ENCODE measurements around the gene SLC1A6. TPM values are rescaled to one million over a fixed set of nuclear protein-coding genes. Genes with fewer than 3 reads are reported as not detected.

The SLC1A6 gene
- total and polyA plus RNA-seq, 2 donors (not counting 1 experiment from before 2014, with no cell fraction given) = 0.25 TPM; not detected in 1

DNA sequence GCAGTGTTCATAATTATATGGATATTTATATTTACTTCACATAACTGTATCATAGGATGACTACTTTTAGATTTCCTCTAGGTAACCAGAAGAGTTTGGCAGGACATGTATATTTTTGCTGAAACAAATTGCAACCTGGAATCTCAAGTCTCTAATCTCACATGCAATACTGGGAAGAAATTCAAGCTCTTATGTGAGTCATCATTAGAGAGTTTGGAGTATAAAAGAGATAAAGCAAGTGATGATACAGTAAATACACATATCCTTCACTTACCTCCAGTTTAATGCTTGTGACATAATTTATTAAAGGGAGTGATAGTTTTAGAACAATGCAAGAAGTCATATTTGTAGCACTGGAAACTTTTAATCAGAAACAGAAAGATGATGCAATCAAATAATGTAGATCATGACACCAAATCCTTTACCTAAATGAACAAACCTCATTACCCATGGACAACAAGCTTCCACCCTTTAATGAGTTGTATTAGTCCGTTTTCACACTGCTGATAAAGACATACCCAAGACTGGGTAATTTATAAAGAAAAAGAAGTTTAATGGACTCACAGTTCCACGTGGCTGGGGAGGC is 77.9 kb downstream of the SLC1A6 start:
- DNase-seq (no peak), ATAC-seq (ENCODE audit: low read depth) (no peak)
- peaks cover 7% of the 10 kb centered on the region for H3K4me1 Mint-ChIP-seq
- H3K9me3 ChIP-seq (ENCODE audit: control extremely low read depth in 1 of 3, control insufficient read depth in 2 of 3, insufficient read depth in 1 of 3, low read length in 2 of 3) = no peaks in the 10 kb centered on the region
- no peaks in the 10 kb centered on the region for H3K9me3 Mint-ChIP-seq (ENCODE audit: insufficient read depth)
- H3K79me2 ChIP-seq (ENCODE audit: control insufficient read depth, insufficient read depth, low read length) = no peaks in the 10 kb centered on the region
- intact Hi-C loops (cut with micrococcal nuclease) = no loop called here
- peaks cover 0 to 3% (median 0%) of the 10 kb centered on the region in 4 experiments for H3K27me3 ChIP-seq (replicated peaks in 1 of 4; ENCODE audit: control extremely low read depth in 1 of 4, control insufficient read depth in 3 of 4, insufficient read depth in 4 of 4, low read length in 3 of 4)
- no peak overlapping the region for H3K27ac ChIP-seq (ENCODE audit: low read length in 2 of 2)
- WGBS (ENCODE audit: insufficient coverage) = 40% methylated on average over 1 of the region's 2 CpGs
- no peak overlapping the region for H3K4me2 ChIP-seq (replicated peaks; ENCODE audit: low read depth, low read length, poor library complexity, severe bottlenecking)
- no peak overlapping the region for H3K27ac Mint-ChIP-seq
- H3K36me3 ChIP-seq (replicated peaks in 1 of 2; ENCODE audit: control extremely low read depth in 1 of 2, control insufficient read depth in 1 of 2, extremely low read depth in 1 of 2, insufficient read depth in 2 of 2, low read length in 1 of 2) = no peaks in the 10 kb centered on the region
- H3K4me3 Mint-ChIP-seq = no peak overlapping the region
- no peak overlapping the region for H3K9ac ChIP-seq (ENCODE audit: low read length)
- ChIA-PET POLR2A (no interaction called here), CTCF (no interaction called here)
- no peak overlapping the region for H2AFZ ChIP-seq (ENCODE audit: insufficient read depth, low read depth, low read length, poor library complexity, severe bottlenecking)
- no peak overlapping the region for H3K4me3 ChIP-seq (ENCODE audit: control extremely low read depth in 1 of 5, extremely low read depth in 1 of 5, insufficient read depth in 1 of 5, low read depth in 2 of 5, low read length in 4 of 5)
- no peaks in the 10 kb centered on the region for H3K4me1 ChIP-seq (ENCODE audit: control insufficient read depth in 2 of 2, insufficient read depth in 2 of 2, low read length in 2 of 2)
- TF ChIP-seq EZH2 (IDR thresholded peaks at IDR 0.05; ENCODE audit: borderline replicate concordance, insufficient read depth, low read depth, low read length, poor library complexity, severe bottlenecking) (no peak), CTCF (IDR thresholded peaks at IDR 0.05) (no peak)
- H4K20me1 ChIP-seq (ENCODE audit: control insufficient read depth, insufficient read depth, low read length, poor library complexity, severe bottlenecking) = no peaks in the 10 kb centered on the region
- peaks cover 58% of the 10 kb centered on the region for H3K27me3 Mint-ChIP-seq

Other genes starting within 250 kb of the SLC1A6 start
- gene ADGRE2, start 201.3 kb downstream of the SLC1A6 start, total RNA-seq = 0.89 and 1.7 TPM in 2 replicates
- gene ADGRE2, start 201.3 kb downstream of the SLC1A6 start, polyA plus RNA-seq = 0.52 and 1.1 TPM in 2 replicates
- not detected in 2 replicates for gene OR7A5, start 144.7 kb downstream of the SLC1A6 start, total RNA-seq
- not detected in 2 replicates for gene OR7A5, start 144.7 kb downstream of the SLC1A6 start, polyA plus RNA-seq
- gene OR7C1, start 144.7 kb downstream of the SLC1A6 start, total RNA-seq = not detected in 2 replicates
- not detected in 2 replicates for gene OR7C1, start 144.7 kb downstream of the SLC1A6 start, polyA plus RNA-seq
- not detected in 2 replicates for gene OR7A10, start 130.9 kb downstream of the SLC1A6 start, total RNA-seq
- not detected in 2 replicates for gene OR7A10, start 130.9 kb downstream of the SLC1A6 start, polyA plus RNA-seq
- not detected in 2 replicates for gene OR7A17, start 93.7 kb downstream of the SLC1A6 start, total RNA-seq
- gene OR7A17, start 93.7 kb downstream of the SLC1A6 start, polyA plus RNA-seq = not detected in 2 replicates
- gene OR7C2, start 38.4 kb downstream of the SLC1A6 start, total RNA-seq = not detected in 2 replicates
- gene OR7C2, start 38.4 kb downstream of the SLC1A6 start, polyA plus RNA-seq = not detected in 2 replicates
- not detected in 2 replicates for gene CASP14, start 69.6 kb upstream of the SLC1A6 start, total RNA-seq
- gene CASP14, start 69.6 kb upstream of the SLC1A6 start, polyA plus RNA-seq = not detected in 2 replicates
- not detected in 2 replicates for gene OR1I1, start 102.3 kb upstream of the SLC1A6 start, total RNA-seq
- not detected in 2 replicates for gene OR1I1, start 102.3 kb upstream of the SLC1A6 start, polyA plus RNA-seq
- not detected in 2 replicates for gene SYDE1, start 127.5 kb upstream of the SLC1A6 start, total RNA-seq
- not detected in 2 replicates for gene SYDE1, start 127.5 kb upstream of the SLC1A6 start, polyA plus RNA-seq
- gene NOTCH3, start 221.1 kb upstream of the SLC1A6 start, total RNA-seq = 0.05 and 0.39 TPM in 2 replicates
- 0.01 and 0.06 TPM in 2 replicates for gene NOTCH3, start 221.1 kb upstream of the SLC1A6 start, polyA plus RNA-seq